HepG2 (cell line): ENCODE measurements around the gene ZNF181. TPM values are rescaled to one million over a fixed set of nuclear protein-coding genes. Genes with fewer than 3 reads are reported as not detected.

Source experiments
- ARHGAP35 ChIP-seq: sonication (generic); formaldehyde crosslinking; IDR thresholded peaks from 2 replicates; pipeline ENCODE4 v1.9.0; 2022; ENCODE audit warnings: mild to moderate bottlenecking, inconsistent platforms, moderate library complexity, missing genetic modification reagents, borderline replicate concordance
- ARNTL ChIP-seq: sonication (generic); formaldehyde crosslinking; IDR thresholded peaks from 2 replicates; pipeline ENCODE4 v1.4.0; 2020; ENCODE audit warnings: mild to moderate bottlenecking, missing genetic modification reagents
- BORCS8-MEF2B ChIP-seq: sonication (generic); formaldehyde crosslinking; IDR thresholded peaks from 2 replicates; pipeline ENCODE4 v1.8.0; 2022; ENCODE audit warnings: mild to moderate bottlenecking, missing genetic modification reagents
- CEBPZ ChIP-seq: IDR thresholded peaks from 2 replicates; pipeline ENCODE4 v1.6.1; 2012; ENCODE audit warnings: low read length, improper control_type of control experiment
- CENPT ChIP-seq: sonication (generic); formaldehyde crosslinking; IDR thresholded peaks from 2 replicates; pipeline ENCODE4 v1.8.0; 2022; ENCODE audit warnings: low read depth, mild to moderate bottlenecking, moderate library complexity, missing genetic modification reagents
- GATAD2A ChIP-seq: IDR thresholded peaks from 2 replicates; pipeline ENCODE4 v1.6.1; 2016
- GMEB1 ChIP-seq: sonication (generic); formaldehyde crosslinking; IDR thresholded peaks from 2 replicates; pipeline ENCODE4 v1.5.1; 2020; ENCODE audit warnings: missing genetic modification reagents, mild to moderate bottlenecking, borderline replicate concordance
- MYC ChIP-seq: sonication (generic); formaldehyde crosslinking; IDR thresholded peaks from 2 replicates; pipeline ENCODE4 v1.9.0; 2021; ENCODE audit warnings: missing genetic modification reagents, borderline replicate concordance
- POGK ChIP-seq: sonication (generic); formaldehyde crosslinking; conservative IDR thresholded peaks from 2 replicates; pipeline ENCODE4 v1.8.0; 2022; ENCODE audit warnings: mild to moderate bottlenecking, moderate library complexity, missing genetic modification reagents
- SP2 ChIP-seq: sonication (generic); formaldehyde crosslinking; IDR thresholded peaks from 2 replicates; pipeline ENCODE4 v1.5.1; 2020; ENCODE audit warnings: mild to moderate bottlenecking, missing genetic modification reagents
- THAP8 ChIP-seq: sonication (generic); formaldehyde crosslinking; IDR thresholded peaks from 2 replicates; pipeline ENCODE4 v1.5.1; 2020; ENCODE audit warnings: missing genetic modification reagents, mild to moderate bottlenecking, borderline replicate concordance
- TIGD3 ChIP-seq: sonication (generic); formaldehyde crosslinking; IDR thresholded peaks from 2 replicates; pipeline ENCODE4 v1.5.1; 2020; ENCODE audit warnings: mild to moderate bottlenecking, missing genetic modification reagents, borderline replicate concordance
- XRCC5 ChIP-seq: fragments of 200-400 bp; formaldehyde crosslinking; optimal IDR thresholded peaks from 2 replicates; pipeline ENCODE3; 2017; ENCODE audit warnings: mild to moderate bottlenecking, low read length
- ZBTB26 ChIP-seq: IDR thresholded peaks from 2 replicates; pipeline ENCODE4 v1.6.1; 2016; ENCODE audit warnings: missing compliant biosample characterization, missing genetic modification reagents, borderline replicate concordance
- ZBTB7B ChIP-seq: sonication (generic); formaldehyde crosslinking; IDR thresholded peaks from 2 replicates; pipeline ENCODE4 v1.4.0; 2020; ENCODE audit warnings: missing genetic modification reagents
- ZC3H4 ChIP-seq: sonication (generic); formaldehyde crosslinking; IDR thresholded peaks from 2 replicates; pipeline ENCODE4 v1.4.0; 2020; ENCODE audit warnings: missing genetic modification reagents, borderline replicate concordance
- ZEB1 ChIP-seq: IDR thresholded peaks from 2 replicates; pipeline ENCODE4 v1.6.1; 2012; ENCODE audit warnings: mild to moderate bottlenecking, low read depth, inconsistent platforms; ENCODE audit not compliant: insufficient replicate concordance
- ZNF256 ChIP-seq: sonication (generic); formaldehyde crosslinking; conservative IDR thresholded peaks from 2 replicates; pipeline ENCODE4 v1.4.0; 2020; ENCODE audit warnings: missing genetic modification reagents
- ZNF274 ChIP-seq: sonication (generic); formaldehyde crosslinking; IDR thresholded peaks from 2 replicates; pipeline ENCODE4 v1.5.1; 2020; ENCODE audit warnings: mild to moderate bottlenecking, missing genetic modification reagents
- polyA plus RNA-seq, 8 experiments: library from polyadenylated mRNA; depleted of rRNA in 3 of 8; stranded (reverse) in 7 of 8; unstranded in 1 of 8; fragments of >200 nt; fragmentation: Illumina TruSeq in 4 of 8; extraction: Trizol in 4 of 8; gene quantifications; 2 replicates each; pipeline versions ENCODE4 v1.2.1 to v1.2.3, GENCODE V29; 2011 to 2016; ENCODE audit warnings: low read depth in 4 of 8, missing spikeins in 1 of 8, mixed read lengths in 1 of 8; ENCODE audit not compliant: insufficient read depth in 1 of 8
- total RNA-seq, 5 experiments: library from RNA; depleted of rRNA; stranded (reverse); fragments of >200 nt; fragmentation: Illumina TruSeq; extraction: Trizol; gene quantifications; 2 replicates each; pipeline ENCODE4 v1.2.3, GENCODE V29; 2016; ENCODE audit warnings: low read depth in 1 of 5

Gene ZNF181
- total and polyA plus RNA-seq, 2 of the 13 experiments (the other 11 are each of a cell fraction or from before 2014, with no cell fraction given): 10.6 to 15.5 TPM

- TF ChIP-seq POGK (CRISPR knock-in tag) (no peak), XRCC5 (no peak), THAP8 (CRISPR knock-in tag) (no peak), BORCS8-MEF2B (no peak), ZEB1 (no peak), MYC (CRISPR knock-in tag) (no peak), GATAD2A (CRISPR knock-in tag) (peak; percentile 78; the same call in 1 of the 2 replicates), ARNTL (CRISPR knock-in tag) (no peak), SP2 (CRISPR knock-in tag) (no peak), TIGD3 (no peak), ZBTB7B (CRISPR knock-in tag) (no peak), CENPT (CRISPR knock-in tag) (no peak), ZBTB26 (CRISPR knock-in tag) (no peak), ZC3H4 (CRISPR knock-in tag) (no peak), ZNF256 (no peak), ARHGAP35 (CRISPR knock-in tag) (no peak), ZNF274 (CRISPR knock-in tag) (no peak), CEBPZ (no peak), GMEB1 (CRISPR knock-in tag) (0 out of 2 replicates have a peak, but pooled peaks have one; percentile 14)
Observed at GRCh38 chr19:34744896-34745690, 11.1 kb downstream of the ZNF181 start (continued).
